A549 (cell line): ENCODE measurements around the gene HOXD12. TPM values are rescaled to one million over a fixed set of nuclear protein-coding genes. Genes with fewer than 3 reads are reported as not detected.

ENCODE experiments used
- ATAC-seq, 2 experiments: fragments of 200-7000 bp in 1 of 2; fragments of >200 bp in 1 of 2; cut with Nextera tagmentation in 1 of 2; cut with Tn5 transposase in 1 of 2; 3 replicates each; pipeline versions ENCODE4 v1.8.0 to v1.9.1; 2018 to 2020; ENCODE audit warnings: mild to moderate bottlenecking in 1 of 2, moderate library complexity in 1 of 2
- CTCF ChIA-PET: fragments of 300-600 bp; sonication (Branson Sonifier 250); formaldehyde crosslinking; extraction: SDS; loops from one replicate; lab custom pipeline; 2021; ENCODE audit warnings: antibody characterized with exemption, inconsistent platforms; lab: Yijun Ruan, JAX
- POLR2A ChIA-PET: fragments of 350-600 bp; formaldehyde crosslinking; extraction: SDS; loops from one replicate; lab custom pipeline; 2021; ENCODE audit warnings: antibody characterized with exemption, inconsistent platforms; lab: Yijun Ruan, JAX
- DNase-seq, 2 experiments: peaks; one replicate each; pipeline versions ENCODE4 v3.0.0 to v3.0.0-alpha.2; 2011 to 2016; ENCODE audit warnings: low read depth in 1 of 2, low spot score in 1 of 2
- FAIRE-seq: peaks from 2 replicates; lab custom pipeline; 2011; peaks lifted over from hg19 to GRCh38; lab: Jason Lieb, UNC
- H3K27ac ChIP-seq, 2 experiments: fragments of >200 bp; sonication (Bioruptor Twin); formaldehyde crosslinking; 3 replicates each; pipeline ENCODE4 v1.5.1; 2016 to 2017
- H3K4me1 ChIP-seq: fragments of >200 bp; sonication (Bioruptor Twin); formaldehyde crosslinking; 3 replicates; pipeline ENCODE4 v1.6.1; 2016
- H3K4me2 ChIP-seq: fragments of >200 bp; sonication (Bioruptor Twin); formaldehyde crosslinking; 3 replicates; pipeline ENCODE4 v1.6.1; 2016
- H3K4me3 ChIP-seq: fragments of >200 bp; sonication (Bioruptor Twin); formaldehyde crosslinking; 3 replicates; pipeline ENCODE4 v1.5.1; 2016
- H3K9me3 ChIP-seq: fragments of >200 bp; sonication (Bioruptor Twin); formaldehyde crosslinking; 3 replicates; pipeline ENCODE4 v1.6.1; 2016
- BHLHE40 ChIP-seq: IDR thresholded peaks from 2 replicates; pipeline ENCODE4 v1.6.1; 2012; ENCODE audit warnings: low read depth, low read length, inconsistent platforms
- CBX8 ChIP-seq: fragments of 200-600 bp; sonication (generic); IDR thresholded peaks from 2 replicates; pipeline ENCODE4 v1.6.1; 2016
- CEBPB ChIP-seq, 2 experiments: fragments of >200 bp in 1 of 2; sonication (Bioruptor Twin) in 1 of 2; formaldehyde crosslinking in 1 of 2; IDR thresholded peaks; 2 replicates each; pipeline ENCODE4 v1.6.1; 2012 to 2016
- E2F6 ChIP-seq: IDR thresholded peaks from 2 replicates; pipeline ENCODE4 v1.6.1; 2012; ENCODE audit warnings: low read depth, borderline replicate concordance
- HDAC2 ChIP-seq: fragments of 200-600 bp; sonication (generic); IDR thresholded peaks from 2 replicates; pipeline ENCODE4 v1.6.1; 2016
- HES2 ChIP-seq: fragments of >200 bp; sonication (Bioruptor Twin); formaldehyde crosslinking; IDR thresholded peaks from 2 replicates; pipeline ENCODE4 v1.6.1; 2016
- HOXB13 ChIP-seq: fragments of 250-450 bp; sonication (Bioruptor Pico); IDR thresholded peaks from 2 replicates; pipeline ENCODE4 v1.5.0; 2020; ENCODE audit warnings: low read depth, mild to moderate bottlenecking, moderate library complexity
- JUN ChIP-seq, 2 experiments: fragments of >200 bp; sonication (Bioruptor Twin); formaldehyde crosslinking; IDR thresholded peaks; 2 replicates in 1 of 2; 3 replicates in 1 of 2; pipeline ENCODE4 v1.6.1; 2016 to 2017
- KDM5A ChIP-seq: fragments of 200-600 bp; sonication (generic); IDR thresholded peaks from 2 replicates; pipeline ENCODE4 v1.6.1; 2016; ENCODE audit warnings: antibody characterized with exemption, mild to moderate bottlenecking
- MAX ChIP-seq: IDR thresholded peaks from 2 replicates; pipeline ENCODE4 v1.6.1; 2012
- RCOR1 ChIP-seq: fragments of 150-350 bp; IDR thresholded peaks from 2 replicates; pipeline ENCODE4 v1.6.1; 2014; ENCODE audit warnings: antibody characterized with exemption, low read length, low read depth
- RNF2 ChIP-seq: fragments of 200-600 bp; sonication (generic); IDR thresholded peaks from 2 replicates; pipeline ENCODE4 v1.6.1; 2016; ENCODE audit warnings: low read depth, mild to moderate bottlenecking, antibody characterized with exemption, moderate library complexity, borderline replicate concordance
- SREBF2 ChIP-seq: fragments of 450-650 bp; IDR thresholded peaks from 2 replicates; pipeline ENCODE4 v1.6.1; 2014; ENCODE audit warnings: mild to moderate bottlenecking, moderate library complexity
- USF2 ChIP-seq: fragments of 450-650 bp; IDR thresholded peaks from 2 replicates; pipeline ENCODE4 v1.6.1; 2014; ENCODE audit warnings: antibody characterized with exemption
- ZNF302 ChIP-seq: fragments of 250-450 bp; sonication (Bioruptor Pico); IDR thresholded peaks from 2 replicates; pipeline ENCODE4 v1.9.0; 2021; ENCODE audit warnings: inconsistent platforms, mild to moderate bottlenecking, moderate library complexity
- WGBS: methylation state at CpG from one replicate; pipeline ENCODE4 v1.1.6; 2017; ENCODE audit errors: missing lambda C conversion rate; 5-methylcytosine and 5-hydroxymethylcytosine counted together
- polyA plus RNA-seq, 4 experiments: library from polyadenylated mRNA; depleted of rRNA in 3 of 4; stranded (reverse); fragments of >200 nt; fragmentation: RNase III in 1 of 4; extraction: RNeasy Plus Mini Kit Qiagen cat#74134 plus additional on column Dnase treatment in 1 of 4; gene quantifications; 2 replicates in 3 of 4; 3 replicates in 1 of 4; pipeline ENCODE4 v1.2.3, GENCODE V29; 2011 to 2017

HOXD12 gene
- polyA plus RNA-seq, 2 of the 4 experiments (the other 2 are of a cell fraction) = not detected

- POLR2A ChIA-PET = interaction anchor here (0.6 kb wide), 1 partner anchor 530 kb away, joined by 5 read pairs; no protein-coding TSS in a partner anchor
- peak; percentile 31 to 70 for DNase-seq
- Histone ChIP-seq H3K4me3 (peak within 1 kb of the TSS; percentile 66), H3K27ac (peak within 1 kb of the TSS; percentile 48 to 90; a peak in 5 of 6 replicates), H3K4me2 (peak within 1 kb of the TSS; percentile 97), H3K4me1 (peaks cover 30% of the 10 kb centered on the region), H3K9me3 (no peaks in the 10 kb centered on the region)
- FAIRE-seq = no peak
- CTCF ChIA-PET = interaction anchor here (0.8 to 2.0 kb wide), 4 partner anchors 10 to 96 kb away, joined by 3 to 11 read pairs (median 4); no protein-coding TSS in a partner anchor
- WGBS = 7% methylated on average over 38 of the region's 85 CpGs
- TF ChIP-seq HES2 (no peak), E2F6 (no peak; the same call in 1 of the 2 replicates), USF2 (peak; percentile 79), MAX (peak; percentile 69; the same call in 1 of the 2 replicates), CEBPB (IDR thresholded peaks at IDR 0.05) (peak; percentile 87 to 94), RNF2 (peak; percentile 89; the same call in 1 of the 2 replicates), HOXB13 (CRISPR knock-in tag) (no peak), JUN (IDR thresholded peaks at IDR 0.05) (peak in 1 of 2 experiments; percentile 17; a peak in 1 of 5 replicates), ZNF302 (CRISPR knock-in tag) (no peak), HDAC2 (peak; percentile 87; the same call in 1 of the 2 replicates), RCOR1 (no peak)
- peak; percentile 53 to 66 for ATAC-seq
These were observed 7.3 kb downstream of the HOXD12 start, which contains the start of gene HOXD11 for GRCh38 chr2:176106581-176107539. TSS of gene HOXD11 (plus strand) at chr2:176107280. CDS start at chr2:176107356, 76 bp downstream.

- no CpG with 5 or more reads among the region's 59 CpGs for WGBS
- CTCF ChIA-PET = interaction anchor here (1.3 to 2.0 kb wide), 3 partner anchors 11 to 28 kb away, joined by 3 to 11 read pairs (median 5); no protein-coding TSS in a partner anchor
- H3K27ac ChIP-seq = peak overlapping the region in 1 of 2 experiments; percentile 90; a peak in 3 of 6 replicates
- FAIRE-seq = no peak
- no peak for DNase-seq
- peak overlapping the region; percentile 66 for H3K4me3 ChIP-seq
- POLR2A ChIA-PET = no interaction called here
- H3K4me1 ChIP-seq = peaks cover 30% of the 10 kb centered on the region
- TF ChIP-seq HES2 (no peak), CBX8 (no peak)
- TF ChIP-seq, all 56 proteins: peak for 0
- ATAC-seq = 0 out of 6 replicates have a peak, but pooled peaks of 1 of the 2 experiments have one; percentile 14
- Histone ChIP-seq H3K4me2 (peak overlapping the region; percentile 97), H3K9me3 (no peaks in the 10 kb centered on the region)
These were observed 8.2 kb downstream of the HOXD12 start for GRCh38 chr2:176107731-176108181.

- POLR2A ChIA-PET = no interaction called here
These were observed 9.8 kb downstream of the HOXD12 start for GRCh38 chr2:176109192-176109901.

More at GRCh38 chr2:176109192-176109901, 9.8 kb downstream of the HOXD12 start:
- 91% methylated on average over 26 of the region's 26 CpGs for WGBS
- CTCF ChIA-PET = interaction anchor here (0.8 to 3.4 kb wide), 7 partner anchors 12 to 547 kb away, joined by 3 to 18 read pairs (median 5); partner anchors contain the start of gene HOXD9
- FAIRE-seq (no peak), DNase-seq (no peak), ATAC-seq (no peak)
- H3K4me1 ChIP-seq = peaks cover 21% of the 10 kb centered on the region
- TF ChIP-seq KDM5A = no peak
- no peak for TF ChIP-seq BHLHE40
- TF ChIP-seq SREBF2 = no peak
- H3K4me3 ChIP-seq = no peak overlapping the region
- H3K4me2 ChIP-seq = no peak overlapping the region
- H3K27ac ChIP-seq = no peak overlapping the region
- H3K9me3 ChIP-seq = no peaks in the 10 kb centered on the region
